GM18868 (cell line): Measurements from ENCODE around the gene GRIA1.

Experiments
- ATAC-seq: cut with Tn5 transposase; IDR thresholded peaks from one replicate; pipeline ENCODE4 v1.9.1; 2021; ENCODE audit warnings: mild to moderate bottlenecking, moderate library complexity; ENCODE audit not compliant: unreplicated experiment

Gene GRIA1

DNA sequence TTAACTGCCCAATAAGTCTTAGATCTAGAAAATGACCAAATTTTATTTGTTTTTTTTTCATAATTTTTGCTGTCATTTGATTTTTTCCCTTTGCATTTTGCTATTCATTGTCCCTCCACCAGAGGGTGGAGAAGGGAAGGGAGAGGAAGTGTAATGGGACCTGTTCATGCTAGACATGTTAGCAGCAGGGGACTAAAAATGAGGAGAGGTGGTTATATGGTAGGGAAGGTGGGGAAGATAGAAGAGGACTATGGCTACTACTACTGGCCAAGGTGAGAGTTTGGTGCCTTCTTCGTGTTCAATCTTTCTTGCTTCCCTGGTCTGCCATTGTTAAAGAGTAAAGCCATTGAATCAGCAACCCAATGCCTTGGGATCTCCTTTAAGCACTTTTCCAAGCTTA lies 6.4 kb downstream of the GRIA1 start:
- peak; percentile 72 for ATAC-seq

DNA sequence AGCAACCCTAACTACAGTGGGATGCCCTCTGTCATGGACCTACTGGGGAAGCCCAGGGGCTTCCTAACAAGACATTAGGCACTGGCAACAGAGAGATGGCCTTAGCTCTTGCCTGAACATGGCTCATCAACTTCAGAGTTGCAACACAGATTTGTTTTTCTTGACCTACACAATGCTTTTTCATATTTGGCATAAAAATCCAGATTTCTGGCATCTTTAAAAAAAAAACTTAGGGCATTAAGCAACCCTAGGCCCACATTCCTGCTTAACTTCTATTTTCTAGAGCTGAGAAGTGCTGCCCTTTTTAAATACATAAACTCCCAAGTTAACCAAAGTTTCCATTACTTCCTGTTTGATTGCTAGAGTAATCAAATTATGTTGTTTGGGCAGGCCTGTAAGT lies 8.0 kb downstream of the GRIA1 start:
- no peak for ATAC-seq

DNA sequence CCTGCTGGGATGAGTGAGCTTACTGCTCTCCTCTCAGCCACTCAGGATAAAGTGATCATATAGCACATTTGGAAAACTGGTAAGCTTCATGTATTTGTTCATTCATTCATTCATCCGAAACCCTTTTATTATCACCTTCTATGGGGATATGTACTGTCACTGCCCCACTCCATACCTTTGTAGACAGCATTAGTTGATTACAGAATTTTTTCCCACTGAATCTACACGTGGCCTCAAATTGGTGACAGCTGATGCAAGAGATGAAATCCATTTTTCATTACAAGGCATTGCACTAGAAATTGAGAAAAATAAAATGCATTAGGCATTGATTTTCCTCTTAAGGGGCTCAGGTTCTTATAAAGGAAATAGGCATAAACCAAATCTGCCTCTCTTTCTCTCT lies 9.7 kb downstream of the GRIA1 start:
- no peak for ATAC-seq

DNA sequence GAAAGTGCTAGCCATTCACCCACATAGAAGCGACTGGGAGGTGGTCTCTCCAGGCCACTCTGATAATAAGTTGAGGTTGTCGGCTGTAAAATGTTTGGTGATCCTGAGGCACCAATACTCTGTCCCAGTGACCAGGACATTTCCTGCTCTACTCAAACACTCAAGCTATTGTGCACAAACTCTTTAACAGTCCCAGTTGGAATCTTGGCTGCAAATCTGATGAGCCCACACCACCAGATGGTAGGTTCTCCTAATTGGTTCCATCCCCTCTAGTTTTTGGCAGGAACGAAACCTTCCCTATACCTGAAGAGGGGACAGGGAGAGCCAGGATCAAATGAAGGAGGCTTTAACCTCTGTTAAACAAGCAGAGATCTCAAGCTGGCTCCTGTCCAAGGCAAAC lies 14.3 kb downstream of the GRIA1 start:
- ATAC-seq, result no peak

DNA sequence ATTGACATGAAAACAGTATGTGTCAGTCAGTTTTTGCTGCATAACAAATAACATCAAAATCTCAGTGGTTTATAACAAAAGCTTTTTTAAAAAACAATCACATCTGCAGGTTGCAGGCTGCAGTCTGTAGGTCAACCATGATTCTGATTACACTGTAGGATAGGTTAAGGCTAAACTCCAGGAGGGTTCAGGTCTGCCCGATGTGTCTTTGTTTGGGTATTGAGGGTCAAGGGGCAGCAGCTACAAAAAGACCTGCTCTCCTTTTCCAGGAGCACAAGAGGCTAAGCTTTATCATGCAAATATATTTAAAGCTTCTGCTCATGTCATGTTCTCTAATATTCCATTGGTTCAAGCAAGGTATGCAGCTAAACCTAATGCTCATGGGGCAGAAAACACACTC lies 18.2 kb downstream of the GRIA1 start:
- ATAC-seq, result no peak

DNA sequence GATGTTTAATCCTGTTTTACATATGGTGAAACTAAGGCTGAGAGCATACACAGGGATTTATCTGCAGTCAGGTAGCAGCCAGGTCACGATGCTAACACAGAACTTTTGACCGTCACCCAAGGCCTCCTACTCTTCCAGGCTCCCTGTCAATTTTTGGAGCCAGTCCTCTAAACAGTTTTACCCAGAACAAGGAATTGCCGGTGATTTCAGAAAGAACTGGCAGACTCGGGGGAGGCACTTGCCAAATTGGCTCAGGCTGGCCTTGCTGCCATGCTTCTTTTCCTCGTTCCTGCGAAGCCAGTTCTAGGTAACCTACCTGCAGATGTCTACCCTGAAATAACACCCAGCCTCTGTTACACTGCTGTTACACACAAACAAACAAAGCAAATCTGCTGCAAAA lies 21.2 kb downstream of the GRIA1 start:
- no peak for ATAC-seq

DNA sequence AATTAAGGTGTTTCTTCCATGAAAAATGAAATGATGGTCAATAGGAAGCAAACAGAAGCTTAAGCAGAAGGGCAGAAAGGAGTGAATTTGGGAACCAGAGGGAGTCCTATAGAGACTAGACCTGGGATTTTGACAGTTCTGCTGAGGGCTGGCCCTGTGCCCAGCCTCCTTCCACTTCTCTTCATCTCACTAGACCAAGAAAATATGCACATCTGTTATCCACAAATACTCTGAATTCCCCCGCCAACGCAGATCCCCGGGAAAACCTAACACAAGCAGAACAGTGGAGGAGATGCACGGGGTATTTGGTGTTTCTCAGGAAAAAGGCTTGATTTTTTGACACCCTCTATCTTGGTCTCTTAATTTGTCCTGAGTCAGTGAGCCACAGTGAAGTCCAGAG lies 22.7 kb downstream of the GRIA1 start:
- no peak for ATAC-seq

DNA sequence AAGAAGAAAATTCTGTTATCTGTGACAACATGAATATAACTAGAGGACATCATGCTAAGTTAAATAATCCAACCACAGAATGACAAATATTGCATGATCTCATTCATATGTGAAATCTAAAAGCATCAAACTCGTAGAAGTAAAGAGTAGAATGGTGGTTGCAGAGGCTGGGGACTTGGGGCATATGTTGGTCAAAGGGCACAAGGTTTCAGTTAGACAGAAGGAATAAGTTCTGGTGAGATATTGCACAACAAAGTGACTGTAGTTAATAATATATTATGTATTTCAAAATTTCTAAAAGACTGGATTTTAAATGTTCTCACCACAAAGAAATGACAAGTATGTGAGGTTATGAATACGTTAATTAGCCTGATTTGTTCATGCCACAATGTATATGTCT lies 24.8 kb downstream of the GRIA1 start:
- no peak for ATAC-seq

DNA sequence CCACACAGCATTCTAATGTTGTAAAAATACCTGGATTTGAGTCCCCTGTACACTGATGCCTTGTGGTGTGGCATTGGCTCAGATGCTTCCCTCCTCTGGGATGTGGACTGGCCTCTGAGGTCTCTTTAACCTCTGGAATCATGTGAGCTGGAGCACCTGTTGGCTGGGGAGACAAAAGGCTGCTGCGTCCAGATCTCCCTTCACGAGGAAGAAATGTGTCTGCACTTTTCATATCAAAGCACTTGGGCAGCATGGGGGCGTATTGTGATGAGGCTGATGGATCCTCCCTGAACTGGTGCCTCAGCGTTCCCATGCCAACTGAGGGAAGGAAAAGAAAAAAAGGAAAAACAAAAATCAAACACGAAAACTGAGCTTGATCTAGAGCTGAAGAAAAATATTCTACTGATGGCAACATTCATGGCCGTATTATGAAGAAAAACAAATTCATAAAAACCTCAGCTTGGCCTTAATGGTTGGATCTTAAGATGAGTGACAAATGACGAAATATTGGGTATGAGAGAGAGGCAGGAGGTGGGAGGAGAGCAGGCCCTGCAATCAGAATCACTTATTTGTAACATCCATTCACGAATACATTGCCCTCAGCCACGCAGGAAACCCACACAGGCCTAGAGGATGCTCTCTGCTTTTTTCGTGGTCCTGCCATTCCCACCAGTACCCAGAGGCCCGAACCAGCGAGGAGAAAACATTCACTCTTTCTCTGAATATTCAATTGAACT lies 26.2 kb downstream of the GRIA1 start:
- no peak for ATAC-seq

DNA sequence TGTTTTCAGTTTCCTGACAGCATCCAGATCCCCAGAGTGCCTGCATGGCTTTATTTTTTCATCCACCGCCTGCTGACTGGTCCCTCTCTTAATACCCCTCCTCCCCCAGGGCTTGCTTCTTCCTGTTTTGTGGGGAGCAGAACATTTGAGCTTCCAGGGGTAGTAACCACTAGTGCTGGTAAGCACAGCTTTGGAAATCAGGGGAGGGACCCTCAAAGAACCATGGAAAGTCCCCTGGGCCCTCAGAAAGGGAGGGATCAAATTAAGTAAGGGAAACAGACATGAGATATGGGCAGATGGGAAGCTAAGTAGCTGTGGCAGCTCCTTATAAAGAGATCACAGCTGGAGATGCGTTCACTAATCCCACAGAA lies 26.8 kb downstream of the GRIA1 start:
- ATAC-seq, result no peak

DNA sequence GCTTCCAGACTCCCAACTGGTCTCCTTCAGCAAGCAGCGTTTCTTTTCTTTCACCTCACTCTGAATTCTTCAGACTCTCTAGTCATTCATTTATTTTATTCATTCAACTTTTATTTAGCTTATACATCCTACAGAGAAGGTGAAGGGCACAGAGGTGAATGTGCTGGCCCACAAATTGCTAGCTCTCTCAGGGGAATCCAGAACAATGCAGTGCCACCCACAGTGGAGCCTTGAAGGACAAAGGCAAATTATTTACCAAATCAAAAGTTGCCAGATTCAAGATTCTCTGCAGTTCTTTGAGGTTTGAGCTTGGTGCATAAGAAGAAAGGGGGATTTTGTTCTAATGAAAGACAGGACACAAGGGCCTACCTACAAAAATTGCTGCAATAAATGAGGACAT lies 29.7 kb downstream of the GRIA1 start:
- ATAC-seq, result no peak

DNA sequence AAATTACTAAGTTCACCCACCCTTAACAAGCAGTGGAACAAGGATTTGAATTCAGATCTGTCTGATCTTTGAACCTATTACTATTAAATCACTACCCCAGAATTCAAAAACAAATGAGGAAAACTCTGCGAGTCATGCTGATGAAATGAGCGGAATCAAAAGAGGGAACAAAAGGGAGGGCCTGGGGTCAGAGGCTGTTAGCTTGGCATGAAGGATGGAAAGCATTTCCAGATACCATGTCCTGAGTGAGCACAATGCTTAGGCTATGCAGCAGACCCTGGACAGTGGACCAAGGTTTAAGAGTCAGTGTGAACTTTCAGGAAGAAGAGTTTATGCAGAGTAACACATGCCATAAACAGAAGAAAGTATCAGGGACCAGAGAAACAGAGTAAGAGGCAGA lies 30.5 kb downstream of the GRIA1 start:
- no peak for ATAC-seq

DNA sequence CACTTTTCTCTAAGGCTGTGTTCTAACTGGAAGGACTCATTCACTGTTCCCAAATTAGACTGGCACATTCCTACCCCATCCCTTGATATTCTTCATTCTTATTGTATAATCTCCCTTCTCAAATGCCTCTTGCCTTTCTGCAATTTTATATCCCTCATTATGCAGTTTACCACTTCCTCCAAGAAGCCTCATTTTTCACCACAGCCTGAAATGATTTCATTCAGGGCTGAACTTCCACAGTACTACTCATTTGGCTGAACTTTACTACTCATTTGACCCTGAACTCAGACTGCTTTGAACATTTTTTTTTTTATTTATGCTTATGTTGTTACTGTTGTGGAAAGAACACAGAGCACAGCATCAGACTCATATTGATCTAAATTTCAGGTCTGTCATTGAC lies 32.7 kb downstream of the GRIA1 start:
- no peak for ATAC-seq

DNA sequence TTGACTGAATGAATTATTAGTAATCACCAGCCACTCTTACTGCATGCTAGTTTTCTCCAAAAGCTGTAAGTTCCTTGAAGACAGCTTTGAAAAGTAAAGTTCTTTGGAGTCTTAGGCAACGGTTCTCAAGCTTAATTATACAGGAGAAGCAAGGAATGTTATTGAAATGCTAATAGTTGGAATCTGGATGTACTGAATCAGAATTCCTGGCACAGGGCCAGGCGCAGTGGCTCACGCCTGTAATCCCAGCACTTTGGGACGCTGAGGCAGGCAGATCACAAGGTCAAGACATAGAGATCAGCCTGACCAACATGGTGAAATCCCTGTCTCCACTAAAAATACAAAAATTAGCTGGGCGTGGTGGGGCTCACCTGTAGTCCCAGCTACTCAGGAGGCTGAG lies 33.4 kb downstream of the GRIA1 start:
- no peak for ATAC-seq

DNA sequence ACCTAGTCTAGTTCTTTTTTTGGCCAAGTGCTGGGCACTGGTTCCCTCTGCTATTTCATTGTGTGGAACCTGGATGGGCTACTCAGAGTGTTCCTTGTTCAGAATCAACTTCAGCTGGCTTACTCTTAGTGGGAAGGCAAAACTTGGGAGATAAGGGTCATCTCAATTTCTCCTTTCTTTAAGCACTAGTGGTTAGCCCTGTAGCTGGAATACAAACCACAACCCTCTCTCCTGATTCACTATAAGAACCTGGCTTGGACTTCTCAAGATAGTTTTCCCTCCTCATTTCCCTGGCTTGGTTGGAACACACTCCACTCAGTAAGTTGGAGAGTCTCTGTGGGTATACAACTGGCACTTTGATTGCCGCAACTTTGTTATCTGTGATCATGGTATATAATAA lies 35.1 kb downstream of the GRIA1 start:
- no peak for ATAC-seq

DNA sequence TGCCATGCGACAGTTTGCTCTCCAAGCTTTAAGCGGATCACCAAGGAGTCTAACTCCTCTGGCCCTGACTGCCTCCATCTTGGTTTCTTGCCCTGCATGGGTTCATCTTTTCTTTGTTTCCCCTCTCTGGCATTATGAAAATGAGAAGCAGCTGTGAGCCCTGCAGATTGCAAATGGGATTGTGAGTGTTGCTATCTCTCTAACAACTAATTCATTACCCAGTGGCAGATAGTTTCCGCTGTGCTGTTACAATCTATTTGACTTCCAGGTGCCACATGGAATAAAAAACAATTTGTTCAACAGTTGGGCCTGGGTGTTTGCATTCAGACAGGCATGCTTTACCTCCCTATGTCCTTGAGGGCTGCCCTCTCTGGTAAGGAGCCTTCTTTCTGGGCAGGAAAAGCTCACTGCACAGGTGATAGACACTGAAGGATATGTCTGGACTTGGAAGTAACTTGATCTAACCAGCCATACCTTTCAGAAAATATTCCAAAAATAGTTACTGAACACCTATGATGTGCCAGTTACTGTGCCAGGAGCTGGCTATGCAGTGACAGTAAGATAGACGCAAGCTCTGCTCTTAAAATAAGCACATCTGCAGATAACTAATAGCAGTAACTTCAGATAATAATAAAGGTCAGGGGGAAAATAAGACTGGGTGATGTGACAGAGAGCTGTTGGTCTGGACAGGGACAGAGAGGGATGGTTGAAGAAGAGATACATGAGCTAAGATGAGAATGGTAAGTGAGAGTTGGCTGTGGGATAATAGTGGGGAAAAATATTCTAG lies 40.1 kb downstream of the GRIA1 start:
- no peak for ATAC-seq

DNA sequence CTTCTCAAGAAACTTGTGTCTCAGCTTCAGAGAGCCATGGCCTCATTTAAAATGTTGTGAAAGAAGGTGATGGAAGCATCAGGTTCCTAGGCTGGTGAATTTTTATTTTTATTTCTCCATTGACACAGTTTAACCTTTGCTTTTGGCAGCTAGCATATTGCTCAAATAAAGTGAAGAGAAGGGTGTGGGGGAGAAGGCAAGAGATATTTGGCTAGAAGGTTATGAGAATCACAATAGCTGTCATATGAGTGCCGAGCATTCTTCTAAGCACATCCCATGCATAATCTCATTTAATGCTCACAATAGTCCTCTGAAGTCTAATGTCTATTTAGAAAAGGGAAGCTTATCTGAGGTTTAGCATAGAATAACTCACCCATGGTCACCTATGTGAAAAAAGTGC lies 43.1 kb downstream of the GRIA1 start:
- no peak for ATAC-seq

DNA sequence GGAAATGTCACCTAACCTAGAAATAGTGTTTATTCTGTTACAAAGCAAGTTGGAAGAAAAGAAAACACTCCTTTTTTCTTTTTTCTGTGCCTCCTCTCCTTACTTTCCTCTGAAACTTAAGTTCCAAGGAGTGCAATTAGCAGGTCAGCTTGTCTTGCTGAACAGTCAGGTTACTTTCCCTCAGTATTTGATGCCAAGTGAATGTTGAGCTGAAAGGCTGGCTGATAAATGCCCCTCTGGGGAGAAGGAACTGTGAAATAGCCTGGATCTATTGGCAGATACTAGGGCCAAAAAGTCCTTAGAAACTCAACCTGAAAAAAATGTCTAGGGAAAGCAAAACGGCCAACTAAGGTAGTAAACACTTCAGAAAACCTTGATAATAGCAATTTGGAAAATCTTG lies 43.6 kb downstream of the GRIA1 start:
- no peak for ATAC-seq

DNA sequence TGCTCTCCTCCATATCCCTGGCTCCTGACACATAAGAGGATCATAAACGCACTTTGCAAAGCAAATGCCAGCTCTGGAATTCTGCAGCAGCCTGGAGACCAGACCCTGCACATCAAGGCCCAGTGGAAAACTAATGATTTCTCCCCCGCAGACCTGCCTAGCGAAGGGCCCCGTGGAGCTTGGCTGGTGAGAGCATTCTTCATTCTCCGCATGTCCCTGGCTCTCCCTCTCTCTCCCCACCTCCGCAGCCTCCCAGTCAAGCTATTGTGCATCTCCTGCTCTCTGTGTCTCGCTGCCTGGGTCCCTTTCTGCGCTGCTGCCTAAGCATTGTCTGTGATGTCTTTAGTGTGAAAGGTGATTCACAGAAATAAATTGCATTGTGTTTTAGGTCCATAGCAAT lies 46.7 kb downstream of the GRIA1 start:
- no peak for ATAC-seq

DNA sequence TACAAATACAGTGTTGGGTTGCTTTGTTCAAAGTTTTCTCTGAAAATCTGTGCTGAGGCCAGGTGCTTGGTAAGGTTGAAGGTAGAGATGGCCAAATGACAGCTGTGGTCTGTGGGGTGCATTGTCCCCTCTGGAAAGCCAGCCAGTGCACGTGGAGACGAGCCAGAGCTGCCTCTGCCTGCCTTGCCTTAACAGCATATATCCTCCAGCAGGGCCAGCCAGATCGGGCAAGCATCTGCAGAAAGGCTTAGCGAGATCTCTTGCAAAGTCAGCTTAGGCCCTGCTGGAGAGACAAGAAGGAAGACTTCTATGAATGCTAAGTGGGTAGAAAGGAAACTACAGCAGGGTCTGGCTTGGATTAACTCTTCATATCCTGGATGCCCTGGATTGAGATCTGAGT lies 49.5 kb downstream of the GRIA1 start:
- no peak for ATAC-seq

DNA sequence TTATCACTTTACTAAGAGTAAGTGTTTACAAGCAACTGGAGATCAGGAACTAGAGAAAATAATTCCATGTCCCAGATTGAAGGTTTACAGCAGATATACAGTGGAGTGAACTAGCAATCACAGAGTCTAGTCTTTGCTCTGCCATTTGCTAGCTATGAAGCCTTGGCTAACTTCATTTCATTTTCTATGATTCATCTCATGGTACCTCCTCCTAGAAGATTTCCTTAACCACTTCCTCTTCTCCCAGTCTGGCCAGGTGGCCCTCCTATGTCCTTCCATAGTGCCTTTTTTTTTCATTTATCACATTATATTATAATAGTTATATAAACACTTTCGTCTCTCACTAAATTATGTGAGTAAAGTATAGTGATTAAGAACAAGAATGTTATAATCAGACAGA lies 52.1 kb downstream of the GRIA1 start:
- no peak for ATAC-seq

DNA sequence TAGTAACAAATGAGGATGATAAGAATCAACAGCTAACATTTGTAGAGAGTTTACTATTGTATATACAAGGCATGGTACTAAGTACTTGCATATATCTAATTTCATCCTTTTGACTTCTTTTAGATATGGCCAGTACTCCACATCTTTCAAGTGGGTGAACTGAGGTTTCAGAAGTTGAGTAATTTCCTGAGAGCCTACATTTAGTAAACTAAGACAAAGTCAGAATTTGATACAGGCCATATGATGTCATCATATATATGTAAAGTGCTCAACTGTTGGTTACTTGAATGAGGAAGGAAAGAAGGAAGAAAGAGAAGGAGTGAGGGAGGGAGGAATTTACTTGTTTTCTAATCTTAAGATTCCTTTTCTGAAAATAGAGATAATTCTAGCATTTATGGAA lies 52.8 kb downstream of the GRIA1 start:
- ATAC-seq, result no peak

DNA sequence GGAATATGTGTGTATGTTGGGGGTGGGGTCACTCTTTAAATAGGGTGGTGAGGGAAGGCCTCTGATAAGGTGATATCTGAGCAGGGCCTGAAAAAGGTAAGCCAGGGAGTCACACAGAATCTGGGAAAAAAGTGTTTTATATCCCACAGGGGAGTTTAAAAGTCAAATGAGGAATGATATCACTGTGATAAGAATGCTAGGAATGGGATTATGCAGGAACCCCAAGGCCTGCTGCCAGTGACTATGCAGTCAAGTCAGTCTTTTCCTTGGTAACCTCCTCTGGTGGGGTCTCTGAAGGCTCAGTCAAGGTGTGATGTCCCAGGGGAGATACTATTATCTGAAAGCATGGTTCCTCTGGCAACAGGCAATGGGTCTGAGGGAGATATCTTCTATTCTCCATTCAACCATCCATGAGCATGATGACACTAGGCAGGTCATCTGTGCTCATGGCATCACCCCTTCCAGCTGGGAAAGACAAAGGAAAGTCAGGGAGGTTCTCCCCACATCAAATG lies 53.5 kb downstream of the GRIA1 start:
- ATAC-seq, result no peak
